Activated T-cell treated with anti-CD3 and anti-CD28 coated beads for 24 hours (primary cell): ENCODE results near the gene REEP6.

Experiments used
- DNase-seq: peaks from one replicate; pipeline ENCODE4 v3.0.0-alpha.2; 2020; ENCODE audit warnings: low read depth

Gene REEP6

GRCh38 chr19:1491114-1491848 lies at the start of gene REEP6:
TSS of gene REEP6 (plus strand) at chr19:1491181. CDS start at chr19:1491270, 89 bp downstream.
- DNase-seq, result no peak

- DNase-seq, result no peak
Observed at GRCh38 chr19:1441677-1442438, 49.1 kb upstream of the REEP6 start.

GRCh38 chr19:1445185-1445931 lies 45.6 kb upstream of the REEP6 start:
- peak; percentile 72 for DNase-seq

GRCh38 chr19:1445932-1446712 lies 44.9 kb upstream of the REEP6 start:
- DNase-seq, result no peak

- no peak for DNase-seq
Observed at GRCh38 chr19:1446713-1447481, 44.1 kb upstream of the REEP6 start.

GRCh38 chr19:1447504-1447903 lies 43.5 kb upstream of the REEP6 start:
- DNase-seq, result no peak

GRCh38 chr19:1447944-1448343 lies 43.0 kb upstream of the REEP6 start:
- no peak for DNase-seq

GRCh38 chr19:1449467-1450442 lies 41.2 kb upstream of the REEP6 start, which contains the start of gene APC2:
TSS of gene APC2 (plus strand) at chr19:1450121. CDS start at chr19:1453002, 2,881 bp downstream.
- DNase-seq, result no peak

- no peak for DNase-seq
Observed at GRCh38 chr19:1450735-1451731, 39.9 kb upstream of the REEP6 start.

- no peak for DNase-seq
Observed at GRCh38 chr19:1451916-1452801, 38.8 kb upstream of the REEP6 start.

GRCh38 chr19:1452802-1453524 lies 38.0 kb upstream of the REEP6 start:
- no peak for DNase-seq

GRCh38 chr19:1453525-1454364 lies 37.2 kb upstream of the REEP6 start:
- DNase-seq, result no peak

- no peak for DNase-seq
Observed at GRCh38 chr19:1455002-1455335, 36.0 kb upstream of the REEP6 start.

GRCh38 chr19:1455336-1456120 lies 35.5 kb upstream of the REEP6 start:
- DNase-seq, result no peak
